Neural crest cell (in vitro differentiated cells): ENCODE measurements around the gene TMEM114. TPM values are rescaled to one million over a fixed set of nuclear protein-coding genes. Genes with fewer than 3 reads are reported as not detected.

ENCODE experiments used
- DNase-seq: peaks from one replicate; pipeline ENCODE4 v3.0.0; 2021; ENCODE audit warnings: low read depth, mixed read lengths, low spot score
- H3K27ac Mint-ChIP-seq: one replicate; pipeline ENCODE4 v1.8.0; 2021; ENCODE audit warnings: mild to moderate bottlenecking, mixed read lengths; ENCODE audit not compliant: unreplicated experiment
- H3K27me3 Mint-ChIP-seq: 2 replicates; pipeline ENCODE4 v1.8.0; 2021; ENCODE audit warnings: low read depth, mild to moderate bottlenecking, mixed read lengths
- H3K36me3 Mint-ChIP-seq: 2 replicates; pipeline ENCODE4 v1.8.0; 2021; ENCODE audit warnings: low read depth, mild to moderate bottlenecking, mixed read lengths
- H3K4me1 Mint-ChIP-seq: 2 replicates; pipeline ENCODE4 v1.8.0; 2021; ENCODE audit warnings: mixed read lengths
- H3K4me3 Mint-ChIP-seq: one replicate; pipeline ENCODE4 v1.8.0; 2021; ENCODE audit warnings: mild to moderate bottlenecking, mixed read lengths
- H3K9me3 Mint-ChIP-seq: 2 replicates; pipeline ENCODE4 v1.8.0; 2021; ENCODE audit warnings: mixed read lengths
- CTCF ChIP-seq: fragments of 200-600 bp; sonication (generic); conservative IDR thresholded peaks from 2 replicates; pipeline ENCODE4 v1.5.0; 2021; ENCODE audit warnings: antibody characterized with exemption, mild to moderate bottlenecking
- total RNA-seq: library from RNA; stranded (reverse); gene quantifications from 2 replicates; pipeline ENCODE4 v1.2.1, GENCODE V29; 2021

The TMEM114 gene
- total RNA-seq, 1 donor from 2014 or later: not detected

GRCh38 chr16:8625491-8626087 is 35.3 kb upstream of the TMEM114 start:
- no peak for TF ChIP-seq CTCF
- Mint-ChIP-seq H3K36me3 (peaks cover 18% of the 10 kb centered on the region), H3K4me1 (peaks cover 15% of the 10 kb centered on the region), H3K27me3 (peaks cover under 1% of the 10 kb centered on the region), H3K27ac (no peak overlapping the region), H3K4me3 (no peak overlapping the region), H3K9me3 (no peaks in the 10 kb centered on the region)
- no peak for DNase-seq

- H3K9me3 Mint-ChIP-seq: no peaks in the 10 kb centered on the region
- no peak overlapping the region for H3K27ac Mint-ChIP-seq
- peaks cover 11% of the 10 kb centered on the region for H3K36me3 Mint-ChIP-seq
- H3K27me3 Mint-ChIP-seq: peaks cover 5% of the 10 kb centered on the region
- peak overlapping the region; percentile 99 for H3K4me3 Mint-ChIP-seq
- H3K4me1 Mint-ChIP-seq: peaks cover 15% of the 10 kb centered on the region
- TF ChIP-seq CTCF: no peak
- DNase-seq: no peak
Observed at GRCh38 chr16:8623634-8624033, 33.3 kb upstream of the TMEM114 start.

- peaks cover 4% of the 10 kb centered on the region for H3K36me3 Mint-ChIP-seq
- peaks cover 15% of the 10 kb centered on the region for H3K4me1 Mint-ChIP-seq
- H3K27ac Mint-ChIP-seq: peak overlapping the region; percentile 100
- H3K27me3 Mint-ChIP-seq: peaks cover 11% of the 10 kb centered on the region
- H3K4me3 Mint-ChIP-seq: peak overlapping the region; percentile 99
- no peak for DNase-seq
- no peak for TF ChIP-seq CTCF
- H3K9me3 Mint-ChIP-seq: no peaks in the 10 kb centered on the region
Observed at GRCh38 chr16:8622315-8622656, 32.0 kb upstream of the TMEM114 start.

- no peaks in the 10 kb centered on the region for H3K36me3 Mint-ChIP-seq
- H3K4me3 Mint-ChIP-seq: peak within 1 kb of the TSS; percentile 99
- H3K9me3 Mint-ChIP-seq: no peaks in the 10 kb centered on the region
- peak within 1 kb of the TSS; percentile 100 for H3K27ac Mint-ChIP-seq
- TF ChIP-seq CTCF: no peak
- DNase-seq: peak; percentile 88
- peaks cover 11% of the 10 kb centered on the region for H3K27me3 Mint-ChIP-seq
- H3K4me1 Mint-ChIP-seq: peaks cover 15% of the 10 kb centered on the region
Observed at GRCh38 chr16:8621572-8622314, 31.4 kb upstream of the TMEM114 start, which contains the start of gene METTL22. TSS of gene METTL22 (plus strand) at chr16:8621698. CDS start at chr16:8625666, 3,968 bp downstream.

GRCh38 chr16:8621222-8621571 is 30.9 kb upstream of the TMEM114 start:
- H3K4me1 Mint-ChIP-seq: peaks cover 15% of the 10 kb centered on the region
- H3K36me3 Mint-ChIP-seq: no peaks in the 10 kb centered on the region
- TF ChIP-seq CTCF: no peak
- peak overlapping the region; percentile 99 for H3K4me3 Mint-ChIP-seq
- H3K27ac Mint-ChIP-seq: peak overlapping the region; percentile 43
- no peaks in the 10 kb centered on the region for H3K9me3 Mint-ChIP-seq
- no peak for DNase-seq
- H3K27me3 Mint-ChIP-seq: peaks cover 14% of the 10 kb centered on the region
